Activated CD4-positive, alpha-beta T cell treated with anti-CD3 and anti-CD28 coated beads for 36 hours (primary cell): Measurements from ENCODE around the gene GPR87. TPM values are rescaled to one million over a fixed set of nuclear protein-coding genes. Genes with fewer than 3 reads are reported as not detected.

Experiments
- ATAC-seq: fragments of 200-7000 bp; cut with Tn5 transposase; one replicate; pipeline ENCODE4 v1.10.0; 2021; ENCODE audit warnings: mild to moderate bottlenecking, moderate library complexity
- CTCF ChIA-PET: fragments of 350-600 bp; sonication (Branson Sonifier 250); formaldehyde crosslinking; loops from one replicate; lab custom pipeline; 2021; ENCODE audit warnings: antibody characterized with exemption; lab: Charles Lee
- POLR2A ChIA-PET: fragments of 350-600 bp; sonication (Branson Sonifier 250); formaldehyde crosslinking; loops from one replicate; lab custom pipeline; 2021; ENCODE audit warnings: antibody characterized with exemption, inconsistent platforms; lab: Charles Lee
- DNase-seq: peaks from one replicate; pipeline ENCODE4 v3.0.0-alpha.2; 2020
- H3K27ac Mint-ChIP-seq: one replicate; pipeline ENCODE4 v1.8.0; 2021; ENCODE audit warnings: mixed read lengths
- H3K27me3 Mint-ChIP-seq: one replicate; pipeline ENCODE4 v1.8.0; 2021; ENCODE audit warnings: mixed read lengths
- H3K36me3 Mint-ChIP-seq: one replicate; pipeline ENCODE4 v1.8.0; 2021; ENCODE audit warnings: low read depth, mixed read lengths
- H3K4me1 Mint-ChIP-seq: one replicate; pipeline ENCODE4 v1.8.0; 2021; ENCODE audit warnings: mixed read lengths
- H3K4me3 Mint-ChIP-seq: one replicate; pipeline ENCODE4 v1.8.0; 2021; ENCODE audit warnings: mild to moderate bottlenecking, moderate library complexity, mixed read lengths
- H3K9me3 Mint-ChIP-seq: one replicate; pipeline ENCODE4 v1.8.0; 2021; ENCODE audit warnings: low read depth, mixed read lengths
- intact Hi-C, 2 experiments: fragments of 100-400 bp; cut with DNase I in 1 of 2; cut with micrococcal nuclease in 1 of 2; formaldehyde crosslinking; loops; one replicate each; pipeline versions ENCODE4 v1.14.2 to v1.15.1; 2022 to 2024; cut with DNase I, micrococcal nuclease
- total RNA-seq, 2 experiments: library from RNA; stranded (reverse); gene quantifications; one replicate each; pipeline ENCODE4 v1.2.3, GENCODE V29; 2021

Gene GPR87, protein sequence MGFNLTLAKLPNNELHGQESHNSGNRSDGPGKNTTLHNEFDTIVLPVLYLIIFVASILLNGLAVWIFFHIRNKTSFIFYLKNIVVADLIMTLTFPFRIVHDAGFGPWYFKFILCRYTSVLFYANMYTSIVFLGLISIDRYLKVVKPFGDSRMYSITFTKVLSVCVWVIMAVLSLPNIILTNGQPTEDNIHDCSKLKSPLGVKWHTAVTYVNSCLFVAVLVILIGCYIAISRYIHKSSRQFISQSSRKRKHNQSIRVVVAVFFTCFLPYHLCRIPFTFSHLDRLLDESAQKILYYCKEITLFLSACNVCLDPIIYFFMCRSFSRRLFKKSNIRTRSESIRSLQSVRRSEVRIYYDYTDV
- 1 to 10 TPM; 2.3 to 2.5 TPM for total RNA-seq

DNA sequence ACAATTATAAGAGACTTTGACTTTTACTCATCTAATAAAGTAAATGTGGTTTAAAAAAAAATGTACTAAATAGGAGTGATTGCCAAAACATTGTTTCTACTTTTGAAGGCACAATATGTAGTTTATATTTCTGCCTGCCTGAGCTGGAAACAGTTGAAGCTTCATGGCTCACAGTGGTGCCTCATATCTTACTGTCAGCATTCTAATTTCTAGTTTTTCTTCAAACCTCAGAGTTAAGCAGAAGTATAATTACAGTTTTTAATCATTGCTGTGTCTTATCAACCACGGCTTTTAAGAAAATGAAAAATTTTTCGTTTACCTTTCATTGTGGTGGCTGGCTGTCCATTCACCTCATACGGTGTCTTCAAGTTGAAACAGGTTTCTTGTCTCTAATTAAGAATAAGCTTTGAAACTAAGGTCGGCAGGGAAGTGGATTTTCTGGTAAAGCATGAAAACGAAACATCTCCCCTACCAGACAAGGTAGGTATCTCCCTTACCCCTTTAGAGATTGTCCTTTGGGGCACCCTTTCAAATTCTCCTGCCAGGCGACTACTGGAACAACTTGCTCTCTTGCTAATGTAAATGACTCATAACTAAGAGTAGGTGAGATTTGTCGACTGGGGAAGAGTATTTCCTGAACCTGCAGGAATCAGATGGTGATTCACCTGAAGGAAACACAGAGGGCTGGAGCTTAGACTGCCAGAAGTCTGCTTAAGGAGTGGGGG lies at the start of gene GPR87:
Gene GPR87, minus strand, starts transcription at position 554 of the 725 bp plus-strand sequence. CDS start 16,720 bp downstream, outside the sequence.
- Mint-ChIP-seq H3K9me3 (no peaks in the 10 kb centered on the region), H3K27ac (peak within 1 kb of the TSS; percentile 90), H3K4me3 (peak within 1 kb of the TSS; percentile 50), H3K27me3 (peaks cover 2% of the 10 kb centered on the region), H3K36me3 (no peaks in the 10 kb centered on the region), H3K4me1 (peaks cover 47% of the 10 kb centered on the region)
- POLR2A ChIA-PET, result interaction anchor here (0.6 to 1.9 kb wide), 6 partner anchors 9 to 116 kb away, joined by 3 to 16 read pairs (median 4); no protein-coding TSS in a partner anchor
- CTCF ChIA-PET, result interaction anchor here (0.6 to 1.9 kb wide), 11 partner anchors 9 to 212 kb away, joined by 3 to 15 read pairs (median 3); no protein-coding TSS in a partner anchor
- DNase-seq, result peak; percentile 50
- intact Hi-C loops, result loop anchor here (1.0 to 5.0 kb wide), 9 partner anchors 11 to 941 kb away; partner anchors contain the start of genes GPR171 (in 1 of the 2) and TSC22D2 (in 1 of the 2)
- ATAC-seq, result peak; percentile 83

DNA sequence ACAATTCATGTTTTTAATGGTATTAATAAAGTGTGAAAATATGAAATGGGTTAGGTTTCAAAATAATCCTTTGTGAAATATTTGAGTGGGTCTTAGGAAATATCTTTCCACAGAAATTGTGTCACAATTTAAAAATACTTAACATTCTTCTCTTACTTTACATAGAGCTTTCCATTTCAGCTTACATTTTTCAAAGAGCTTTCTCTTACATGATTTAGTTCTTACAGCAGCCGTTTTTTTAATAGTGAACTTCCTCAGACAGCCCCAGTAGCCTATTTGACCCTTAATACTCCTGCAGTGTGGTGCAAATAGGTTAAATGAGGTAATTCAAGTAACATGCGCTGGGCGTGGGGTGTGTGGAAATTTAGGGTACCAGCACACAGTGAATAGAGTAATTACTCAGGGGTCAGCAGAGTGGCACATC lies 46.1 kb upstream of the GPR87 start:
- no peaks in the 10 kb centered on the region for H3K4me1 Mint-ChIP-seq
- ATAC-seq (no peak), DNase-seq (no peak)
- intact Hi-C loops, result no loop called here
- no peak overlapping the region for H3K4me3 Mint-ChIP-seq
- ChIA-PET POLR2A (no interaction called here), CTCF (interaction anchor here (0.8 to 1.2 kb wide), 2 partner anchors 213 to 416 kb away, joined by 3 read pairs; no protein-coding TSS in a partner anchor)
- H3K36me3 Mint-ChIP-seq, result no peaks in the 10 kb centered on the region
- H3K9me3 Mint-ChIP-seq, result no peaks in the 10 kb centered on the region
- H3K27me3 Mint-ChIP-seq, result peaks cover 4% of the 10 kb centered on the region
- no peak overlapping the region for H3K27ac Mint-ChIP-seq

DNA sequence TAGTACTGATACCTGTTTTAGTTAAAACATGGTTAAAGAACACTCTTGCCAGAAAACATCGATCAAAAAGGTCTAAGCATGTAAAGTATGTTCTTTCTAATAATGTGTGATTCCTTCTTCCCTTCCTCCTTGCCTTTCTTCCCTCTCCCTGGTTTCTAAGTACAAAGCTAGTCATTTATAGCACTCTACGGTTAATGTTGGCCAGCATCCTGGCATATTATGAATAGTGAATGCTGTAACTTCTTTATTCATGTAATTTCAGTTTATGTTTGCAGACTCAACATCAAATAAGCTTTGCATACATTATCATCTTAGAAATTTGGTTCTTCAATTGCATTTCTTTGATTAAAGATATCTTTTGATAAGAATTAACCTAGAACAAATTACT lies 40.8 kb upstream of the GPR87 start:
- H3K27me3 Mint-ChIP-seq, result peaks cover 6% of the 10 kb centered on the region
- no peaks in the 10 kb centered on the region for H3K4me1 Mint-ChIP-seq
- H3K36me3 Mint-ChIP-seq, result no peaks in the 10 kb centered on the region
- no peak overlapping the region for H3K4me3 Mint-ChIP-seq
- CTCF ChIA-PET, result interaction anchor here (0.8 to 2.2 kb wide), 3 partner anchors 11 to 29 kb away, joined by 3 to 7 read pairs (median 3); no protein-coding TSS in a partner anchor
- POLR2A ChIA-PET, result no interaction called here
- intact Hi-C loops, result no loop called here
- ATAC-seq (no peak), DNase-seq (no peak)
- H3K9me3 Mint-ChIP-seq, result no peaks in the 10 kb centered on the region
- no peak overlapping the region for H3K27ac Mint-ChIP-seq

DNA sequence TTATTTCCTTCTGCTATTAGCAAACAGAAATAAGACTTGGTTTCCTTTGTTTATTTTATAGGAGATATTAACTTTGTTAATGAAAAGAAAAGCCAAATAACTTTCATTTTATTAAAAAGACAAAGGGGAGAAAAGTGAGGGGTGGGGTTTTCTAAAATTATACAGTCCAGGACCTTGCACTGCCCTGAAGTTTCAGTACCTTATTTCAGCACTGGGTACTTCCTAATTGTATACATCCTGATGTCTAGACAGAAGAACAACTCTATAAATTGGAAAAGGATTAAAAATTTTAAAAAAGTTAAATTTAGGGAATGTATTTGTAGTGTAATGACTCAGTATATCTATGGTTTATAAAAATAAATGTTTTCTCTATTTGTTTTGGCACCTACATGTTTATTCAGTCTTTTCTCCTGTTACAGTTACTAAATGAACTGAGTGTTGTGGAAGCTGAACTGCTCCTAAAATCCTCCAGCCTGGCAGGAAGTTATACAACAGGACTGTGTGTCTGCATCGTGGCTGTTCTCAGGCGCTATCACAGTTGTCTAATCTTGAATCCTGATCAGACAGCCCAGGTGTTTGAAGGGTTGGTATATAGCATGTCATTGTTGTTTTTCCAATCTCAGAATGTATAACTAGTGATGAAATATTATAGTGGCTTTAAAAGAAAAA lies 40.3 kb upstream of the GPR87 start:
- CTCF ChIA-PET, result interaction anchor here (0.8 to 1.1 kb wide), 2 partner anchors 28 to 29 kb away, joined by 3 read pairs; no protein-coding TSS in a partner anchor
- Mint-ChIP-seq H3K9me3 (no peaks in the 10 kb centered on the region), H3K27me3 (peaks cover 3% of the 10 kb centered on the region), H3K4me1 (peaks cover 3% of the 10 kb centered on the region), H3K36me3 (no peaks in the 10 kb centered on the region), H3K4me3 (no peak overlapping the region), H3K27ac (no peak overlapping the region)
- POLR2A ChIA-PET, result no interaction called here
- ATAC-seq (no peak), DNase-seq (no peak)
- intact Hi-C loops, result no loop called here

DNA sequence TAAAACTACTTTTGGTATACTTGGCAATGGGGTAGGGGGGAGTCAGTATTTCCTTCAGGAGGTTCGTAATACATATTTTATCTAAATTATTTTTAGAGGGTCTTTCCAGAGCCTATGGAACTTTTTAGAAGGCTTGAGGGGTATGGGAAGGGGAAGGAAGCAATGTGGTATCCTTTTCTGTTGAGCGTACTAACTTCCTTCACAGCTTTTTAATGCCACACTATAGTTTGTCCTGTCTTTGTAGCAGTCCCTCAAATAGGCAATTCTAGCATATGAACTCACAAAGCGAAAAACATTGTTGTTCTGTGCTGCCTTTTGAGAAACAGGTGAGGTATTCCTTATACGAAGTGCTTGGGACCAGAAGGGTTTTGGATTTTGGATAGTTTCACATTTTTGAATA lies 35.0 kb upstream of the GPR87 start:
- Mint-ChIP-seq H3K9me3 (no peaks in the 10 kb centered on the region), H3K4me1 (peaks cover 10% of the 10 kb centered on the region), H3K27me3 (peaks cover 16% of the 10 kb centered on the region), H3K36me3 (no peaks in the 10 kb centered on the region), H3K27ac (no peak overlapping the region), H3K4me3 (no peak overlapping the region)
- intact Hi-C loops, result no loop called here
- ATAC-seq (no peak), DNase-seq (no peak)
- CTCF ChIA-PET, result interaction anchor here (1.0 kb wide), 1 partner anchor 25 kb away, joined by 3 read pairs; no protein-coding TSS in a partner anchor
- POLR2A ChIA-PET, result no interaction called here

DNA sequence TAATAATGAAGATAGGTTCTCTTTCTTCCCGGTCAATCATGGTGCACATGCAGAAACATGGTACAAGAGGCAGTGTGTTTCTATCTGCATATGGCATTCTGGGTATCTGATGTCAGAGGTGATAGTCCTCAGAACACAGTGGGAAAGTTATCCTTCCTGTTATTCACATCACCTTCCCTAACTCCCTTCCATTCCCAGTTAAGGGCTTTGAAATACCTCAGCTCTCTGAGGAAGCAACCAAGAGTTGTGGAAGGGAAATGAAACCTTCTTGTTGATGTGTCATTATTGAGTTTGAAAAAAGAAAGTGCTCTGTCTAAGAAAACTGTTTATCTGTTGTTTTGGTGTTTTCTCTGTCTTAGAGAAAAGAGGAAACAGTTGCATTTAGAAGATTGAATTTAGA lies 34.6 kb upstream of the GPR87 start:
- intact Hi-C loops, result no loop called here
- H3K9me3 Mint-ChIP-seq, result no peaks in the 10 kb centered on the region

DNA sequence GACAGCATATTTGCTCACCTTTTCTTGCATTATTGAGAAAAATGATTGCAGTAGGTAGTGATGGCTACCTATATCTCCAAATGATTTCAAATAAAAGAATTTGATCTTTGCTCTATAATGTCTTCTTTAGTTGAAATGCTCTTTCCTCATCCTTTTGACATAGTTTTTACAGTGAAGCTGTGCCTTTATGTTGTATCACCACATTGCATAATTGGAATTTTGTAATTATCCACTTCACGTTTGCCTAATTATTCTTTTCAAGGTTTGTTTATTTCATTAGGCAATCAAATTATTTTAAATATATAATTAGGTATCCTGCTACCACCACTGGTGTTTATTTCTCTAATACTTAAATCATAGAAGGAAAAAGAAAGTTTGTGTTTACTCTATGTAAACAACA lies 34.0 kb upstream of the GPR87 start:
- H3K9me3 Mint-ChIP-seq, result no peaks in the 10 kb centered on the region
- ChIA-PET CTCF (interaction anchor here (0.6 kb wide), 1 partner anchor 318 kb away, joined by 5 read pairs; no protein-coding TSS in a partner anchor), POLR2A (no interaction called here)
- H3K27me3 Mint-ChIP-seq, result peaks cover 16% of the 10 kb centered on the region
- H3K36me3 Mint-ChIP-seq, result no peaks in the 10 kb centered on the region
- H3K27ac Mint-ChIP-seq, result no peak overlapping the region
- no peak for ATAC-seq
- no peak overlapping the region for H3K4me3 Mint-ChIP-seq
- H3K4me1 Mint-ChIP-seq, result peaks cover 10% of the 10 kb centered on the region
- intact Hi-C loops, result no loop called here
- no peak for DNase-seq

More for the DNA sequence above, 34.6 kb upstream of the GPR87 start:
- CTCF ChIA-PET, result interaction anchor here (0.6 to 1.0 kb wide), 2 partner anchors 26 to 318 kb away, joined by 3 to 5 read pairs; no protein-coding TSS in a partner anchor
- peaks cover 10% of the 10 kb centered on the region for H3K4me1 Mint-ChIP-seq
- H3K4me3 Mint-ChIP-seq, result no peak overlapping the region
- POLR2A ChIA-PET, result no interaction called here
- no peak overlapping the region for H3K27ac Mint-ChIP-seq
- H3K36me3 Mint-ChIP-seq, result no peaks in the 10 kb centered on the region
- DNase-seq (no peak), ATAC-seq (no peak)
- H3K27me3 Mint-ChIP-seq, result peaks cover 16% of the 10 kb centered on the region

DNA sequence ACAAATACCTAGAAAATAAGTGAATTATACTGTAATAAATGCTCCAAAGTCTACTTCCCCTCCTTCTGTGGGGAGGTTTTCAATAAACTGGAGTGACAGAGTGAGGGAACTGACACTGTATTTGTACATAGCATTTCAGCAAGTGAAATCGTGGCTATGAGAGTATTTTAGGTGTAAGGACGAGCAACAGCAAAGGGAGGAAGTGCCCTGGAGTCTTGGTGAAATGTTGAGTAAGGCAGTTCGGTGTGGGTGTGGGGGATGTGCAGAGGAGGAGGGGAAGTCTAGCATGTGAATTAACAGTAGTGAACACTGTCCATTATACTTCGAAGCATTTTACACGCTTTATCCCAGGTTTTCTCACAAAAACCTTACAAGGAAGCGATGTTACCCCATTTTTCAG lies 30.8 kb upstream of the GPR87 start:
- Mint-ChIP-seq H3K4me1 (peaks cover 10% of the 10 kb centered on the region), H3K27me3 (peaks cover 13% of the 10 kb centered on the region), H3K9me3 (no peaks in the 10 kb centered on the region), H3K27ac (no peak overlapping the region), H3K4me3 (no peak overlapping the region), H3K36me3 (no peaks in the 10 kb centered on the region)
- DNase-seq, result no peak
- CTCF ChIA-PET, result interaction anchor here (1.3 kb wide), 1 partner anchor 32 kb away, joined by 3 read pairs; no protein-coding TSS in a partner anchor
- intact Hi-C loops, result no loop called here
- POLR2A ChIA-PET, result no interaction called here
- ATAC-seq, result no peak

DNA sequence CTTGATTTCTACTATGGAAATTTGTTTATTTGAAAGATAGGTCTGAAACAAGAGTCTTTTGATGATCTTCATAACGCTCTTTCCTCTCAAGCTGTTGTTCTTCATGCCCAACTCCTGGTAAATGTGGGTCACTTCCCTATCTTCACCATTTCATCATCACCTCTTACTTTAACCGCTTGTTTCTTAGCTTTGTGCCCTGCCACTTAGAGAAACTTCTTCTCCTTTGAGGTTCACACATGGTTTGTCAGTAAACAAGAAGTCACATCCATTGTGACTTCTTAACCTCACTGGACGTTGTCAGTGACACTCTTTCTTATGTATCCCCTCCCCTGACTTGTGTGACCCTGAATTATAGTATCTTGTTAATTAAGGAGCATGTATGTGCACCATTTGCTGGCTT lies 29.7 kb upstream of the GPR87 start:
- peaks cover 11% of the 10 kb centered on the region for H3K27me3 Mint-ChIP-seq
- CTCF ChIA-PET, result interaction anchor here (0.6 to 1.3 kb wide), 3 partner anchors 19 to 117 kb away, joined by 3 to 5 read pairs (median 5); no protein-coding TSS in a partner anchor
- H3K4me3 Mint-ChIP-seq, result no peak overlapping the region
- POLR2A ChIA-PET, result interaction anchor here (0.6 kb wide), 1 partner anchor 118 kb away, joined by 3 read pairs; no protein-coding TSS in a partner anchor
- DNase-seq (no peak), ATAC-seq (no peak)
- H3K9me3 Mint-ChIP-seq, result no peaks in the 10 kb centered on the region
- no peaks in the 10 kb centered on the region for H3K36me3 Mint-ChIP-seq
- H3K27ac Mint-ChIP-seq, result no peak overlapping the region
- intact Hi-C loops, result no loop called here
- H3K4me1 Mint-ChIP-seq, result peaks cover 4% of the 10 kb centered on the region

DNA sequence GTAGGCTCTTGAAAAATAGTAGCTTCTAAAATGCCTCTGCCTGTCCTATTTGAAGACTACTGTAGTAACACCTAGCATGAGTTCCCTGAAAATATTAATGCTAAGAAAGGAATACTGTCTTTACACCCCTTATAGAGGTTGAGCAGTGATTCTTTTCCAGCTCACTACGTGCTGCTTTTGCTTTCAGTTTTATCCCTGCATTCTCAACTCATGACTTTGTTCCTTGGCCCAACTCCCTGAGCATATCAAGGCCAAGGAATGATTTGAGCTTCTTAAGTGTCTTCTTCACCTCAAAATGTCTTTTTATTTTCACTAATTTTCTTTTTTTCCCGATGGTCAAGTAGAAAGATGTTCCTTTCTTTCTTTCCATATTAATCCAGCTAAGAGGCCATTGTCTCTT lies 29.2 kb upstream of the GPR87 start:
- ATAC-seq, result no peak
- CTCF ChIA-PET, result interaction anchor here (0.6 to 1.3 kb wide), 2 partner anchors 18 to 116 kb away, joined by 5 read pairs; no protein-coding TSS in a partner anchor
- POLR2A ChIA-PET, result no interaction called here
- Mint-ChIP-seq H3K36me3 (no peaks in the 10 kb centered on the region), H3K4me3 (no peak overlapping the region), H3K9me3 (no peaks in the 10 kb centered on the region), H3K27me3 (peaks cover 8% of the 10 kb centered on the region), H3K27ac (no peak overlapping the region), H3K4me1 (peaks cover 4% of the 10 kb centered on the region)
- no peak for DNase-seq
- intact Hi-C loops, result no loop called here
